ENCODE data around the gene CFB. TPM values are rescaled to one million over a fixed set of nuclear protein-coding genes. Genes with fewer than 3 reads are reported as not detected.

The CFB gene
- polyA plus RNA-seq: under 1 TPM in 1 of 3 donors, not detected in 2; 0.27 TPM

DNA sequence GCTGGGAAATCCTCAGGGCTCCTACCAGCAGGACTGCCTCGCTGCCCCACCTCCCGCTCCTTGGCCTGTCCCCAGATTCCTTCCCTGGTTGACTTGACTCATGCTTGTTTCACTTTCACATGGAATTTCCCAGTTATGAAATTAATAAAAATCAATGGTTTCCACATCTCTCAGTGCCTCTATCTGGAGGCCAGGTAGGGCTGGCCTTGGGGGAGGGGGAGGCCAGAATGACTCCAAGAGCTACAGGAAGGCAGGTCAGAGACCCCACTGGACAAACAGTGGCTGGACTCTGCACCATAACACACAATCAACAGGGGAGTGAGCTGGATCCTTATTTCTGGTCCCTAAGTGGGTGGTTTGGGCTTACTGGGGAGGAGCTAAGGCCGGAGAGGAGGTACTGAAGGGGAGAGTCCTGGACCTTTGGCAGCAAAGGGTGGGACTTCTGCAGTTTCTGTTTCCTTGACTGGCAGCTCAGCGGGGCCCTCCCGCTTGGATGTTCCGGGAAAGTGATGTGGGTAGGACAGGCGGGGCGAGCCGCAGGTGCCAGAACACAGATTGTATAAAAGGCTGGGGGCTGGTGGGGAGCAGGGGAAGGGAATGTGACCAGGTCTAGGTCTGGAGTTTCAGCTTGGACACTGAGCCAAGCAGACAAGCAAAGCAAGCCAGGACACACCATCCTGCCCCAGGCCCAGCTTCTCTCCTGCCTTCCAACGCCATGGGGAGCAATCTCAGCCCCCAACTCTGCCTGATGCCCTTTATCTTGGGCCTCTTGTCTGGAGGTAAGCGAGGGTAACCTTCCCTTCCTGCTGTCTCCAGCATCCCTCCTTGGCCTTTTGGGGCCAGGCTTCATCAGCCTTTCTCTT lies at the start of gene CFB:
CFB (plus strand) TSS at position 589 of the 863 bp plus-strand sequence; CDS start at position 716, 127 bp downstream.
- H3K4me3 Mint-ChIP-seq: no peak within 1 kb of the TSS

DNA sequence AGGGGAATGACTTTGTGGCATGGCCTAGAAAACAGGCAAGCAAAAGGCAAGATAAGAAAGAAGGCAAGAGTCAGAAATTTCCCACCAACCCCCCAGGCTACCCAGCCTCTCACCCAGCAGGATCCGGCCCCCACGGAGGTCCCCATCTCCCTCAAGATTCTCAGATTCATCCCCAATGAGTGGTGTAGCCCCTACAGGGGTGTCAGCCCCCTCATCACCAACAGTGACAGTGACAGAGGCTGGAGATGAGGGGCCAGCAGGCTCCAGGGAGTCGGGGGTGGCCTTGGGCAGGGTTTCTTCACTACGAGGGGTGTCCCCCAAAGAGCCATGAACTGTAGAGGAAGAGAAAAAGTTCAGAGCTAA lies 49.4 kb upstream of the CFB start:
- Mint-ChIP-seq H3K27ac (peak overlapping the region; percentile 67 to 94 (median 88)), H3K27me3 (ENCODE audit: low read depth in 3 of 3) (peaks cover 5 to 12% (median 10%) of the 10 kb centered on the region in 3 donors), H3K36me3 (peaks cover 3 to 11% (median 9%) of the 10 kb centered on the region in 3 donors), H3K4me1 (peaks cover 38 to 39% of the 10 kb centered on the region in 2 donors), H3K9me3 (no peaks in the 10 kb centered on the region), H3K4me3 (peak overlapping the region; percentile 71 to 85 (median 82))
- DNase-seq: no peak

More for the DNA sequence above, at the start of gene CFB:
- no peak for DNase-seq
- Mint-ChIP-seq H3K27me3 (ENCODE audit: low read depth in 3 of 3) (peaks cover 2 to 17% (median 9%) of the 10 kb centered on the region in 3 donors), H3K27ac (no peak within 1 kb of the TSS), H3K36me3 (peaks cover 0 to 3% (median 0%) of the 10 kb centered on the region in 3 donors), H3K9me3 (no peaks in the 10 kb centered on the region), H3K4me1 (no peaks in the 10 kb centered on the region)

DNA sequence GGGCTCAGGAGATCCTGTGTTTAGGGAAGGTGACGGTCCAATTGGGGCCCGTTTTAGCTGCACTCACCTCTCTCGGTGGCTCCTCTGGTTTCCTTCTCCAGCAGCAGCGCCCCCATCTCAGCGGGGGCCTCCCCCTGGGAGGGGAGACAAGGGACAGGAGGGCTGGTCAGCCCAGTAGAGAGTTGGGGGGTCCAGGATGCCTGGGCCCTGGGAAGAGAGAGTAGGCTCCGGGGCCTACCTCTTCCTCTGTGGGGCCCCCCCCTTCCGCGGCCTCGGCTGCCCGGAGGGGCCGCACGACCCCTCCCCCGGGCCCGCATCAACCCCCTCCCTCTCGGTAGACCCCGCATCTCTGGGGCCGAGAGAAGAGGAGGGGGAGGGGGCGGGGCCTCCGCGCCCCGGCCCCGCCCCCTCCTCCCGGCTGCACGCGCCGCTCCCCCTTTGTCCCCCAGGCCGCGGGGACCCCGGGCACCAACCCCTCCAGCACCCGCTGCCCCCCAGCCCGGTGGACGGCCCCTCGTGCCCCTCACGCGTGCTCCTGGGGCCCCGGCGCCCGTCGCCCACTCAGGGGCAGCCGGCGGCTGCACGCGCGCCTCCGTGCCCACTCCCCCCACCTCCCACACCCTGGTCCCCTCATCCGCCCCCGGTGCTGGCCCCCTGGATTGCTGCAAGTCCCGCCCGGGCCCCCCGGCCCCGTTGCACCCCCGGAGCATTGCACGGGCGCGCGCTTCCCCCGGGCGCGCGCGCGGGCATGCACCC lies 48.9 kb upstream of the CFB start:
- Mint-ChIP-seq H3K4me3 (peak overlapping the region; percentile 71 to 95 (median 82)), H3K36me3 (peaks cover 0 to 7% (median 3%) of the 10 kb centered on the region in 3 donors), H3K9me3 (no peaks in the 10 kb centered on the region), H3K27me3 (ENCODE audit: low read depth in 3 of 3) (peaks cover 6 to 13% (median 10%) of the 10 kb centered on the region in 3 donors), H3K4me1 (peaks cover 38 to 40% of the 10 kb centered on the region in 2 donors), H3K27ac (peak overlapping the region; percentile 67 to 94 (median 88))
- DNase-seq: peak in 1 of 3 donors; percentile 3

DNA sequence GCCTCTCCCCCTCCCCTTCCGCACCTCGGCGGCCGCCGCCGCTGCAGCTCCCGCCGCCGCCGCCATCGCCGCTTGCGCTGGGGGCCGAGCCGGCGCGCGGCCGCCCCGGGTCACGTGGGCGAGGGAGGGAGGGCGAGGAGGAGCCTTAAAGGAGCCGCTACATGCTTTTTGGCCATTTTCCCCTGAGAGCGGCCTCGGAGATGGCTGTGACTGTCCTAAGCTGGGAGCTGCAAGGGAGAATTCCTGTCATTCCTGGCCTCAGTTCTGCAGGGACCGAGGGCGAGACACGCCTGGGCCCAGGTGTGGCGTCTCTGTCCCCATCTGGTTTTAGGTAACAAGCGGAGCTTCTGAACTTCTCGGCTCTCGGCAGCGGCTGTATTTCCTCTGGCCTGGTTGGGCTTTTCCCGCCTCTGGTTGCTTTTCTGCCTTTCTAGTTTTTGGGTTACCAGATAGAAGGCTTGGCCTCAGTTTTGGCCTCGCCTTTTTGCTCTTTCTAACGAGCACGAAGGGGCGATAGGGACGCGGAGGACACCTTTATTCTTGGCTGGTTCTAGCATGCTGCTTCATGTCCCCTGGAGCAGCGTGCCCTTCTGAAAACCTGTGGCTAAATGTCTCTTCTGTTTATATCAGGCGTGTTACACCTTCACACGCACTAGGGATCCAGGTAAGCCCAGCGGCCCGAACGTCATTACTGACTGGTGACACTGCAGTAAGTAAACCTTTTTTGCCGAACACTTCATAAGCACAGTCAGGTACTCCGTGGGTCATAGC lies 48.1 kb upstream of the CFB start, which contains the start of gene EHMT2:
EHMT2 (minus strand) TSS at position 87 of the 771 bp plus-strand sequence; CDS start at position 66, 21 bp downstream.
- Mint-ChIP-seq H3K27ac (peak within 1 kb of the TSS; percentile 91 to 99 (median 95)), H3K9me3 (no peaks in the 10 kb centered on the region), H3K4me1 (peaks cover 44 to 46% of the 10 kb centered on the region in 2 donors), H3K36me3 (no peaks in the 10 kb centered on the region), H3K4me3 (peak within 1 kb of the TSS; percentile 91 to 99 (median 96)), H3K27me3 (ENCODE audit: low read depth in 3 of 3) (peaks cover 12 to 14% (median 13%) of the 10 kb centered on the region in 3 donors)
- DNase-seq: peak; percentile 82 to 84 (median 83)

DNA sequence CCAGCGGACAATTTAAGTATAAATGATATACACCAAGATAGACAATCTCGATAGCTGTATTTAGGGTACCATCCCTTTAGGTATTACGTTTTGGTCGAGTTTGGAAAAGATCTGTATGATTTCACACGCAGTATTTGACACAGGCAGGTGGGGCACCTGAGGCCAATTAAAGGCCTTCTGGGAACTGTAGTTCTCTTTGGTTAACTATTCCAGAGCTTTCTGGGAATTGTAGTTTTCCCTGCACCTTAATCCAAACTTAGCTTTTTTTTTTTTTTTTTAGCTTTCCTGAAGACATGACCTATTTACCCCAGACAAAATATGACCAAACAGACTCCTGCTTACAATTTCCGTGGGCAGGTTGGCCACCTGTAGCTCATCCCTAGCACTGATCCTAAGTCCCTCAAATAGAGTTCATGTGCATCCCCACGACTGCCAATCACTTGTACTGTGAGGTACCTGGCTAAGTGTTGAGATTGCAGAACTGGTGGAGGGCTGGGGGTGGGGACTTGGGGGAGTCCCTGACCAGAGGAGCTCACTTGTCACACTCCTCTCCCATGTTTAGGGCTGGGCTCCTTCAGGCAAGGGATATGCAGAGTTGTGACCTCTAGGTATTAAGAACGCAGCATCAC lies 47.4 kb upstream of the CFB start:
- H3K9me3 Mint-ChIP-seq: no peaks in the 10 kb centered on the region
- peaks cover 49 to 50% of the 10 kb centered on the region in 2 donors for H3K4me1 Mint-ChIP-seq
- H3K36me3 Mint-ChIP-seq: no peaks in the 10 kb centered on the region
- peaks cover 12 to 18% (median 15%) of the 10 kb centered on the region in 3 donors for H3K27me3 Mint-ChIP-seq (ENCODE audit: low read depth in 3 of 3)
- peak overlapping the region; percentile 91 to 99 (median 95) for H3K27ac Mint-ChIP-seq
- H3K4me3 Mint-ChIP-seq: peak overlapping the region; percentile 91 to 99 (median 96)
- DNase-seq: peak; percentile 40 to 43 (median 41)

DNA sequence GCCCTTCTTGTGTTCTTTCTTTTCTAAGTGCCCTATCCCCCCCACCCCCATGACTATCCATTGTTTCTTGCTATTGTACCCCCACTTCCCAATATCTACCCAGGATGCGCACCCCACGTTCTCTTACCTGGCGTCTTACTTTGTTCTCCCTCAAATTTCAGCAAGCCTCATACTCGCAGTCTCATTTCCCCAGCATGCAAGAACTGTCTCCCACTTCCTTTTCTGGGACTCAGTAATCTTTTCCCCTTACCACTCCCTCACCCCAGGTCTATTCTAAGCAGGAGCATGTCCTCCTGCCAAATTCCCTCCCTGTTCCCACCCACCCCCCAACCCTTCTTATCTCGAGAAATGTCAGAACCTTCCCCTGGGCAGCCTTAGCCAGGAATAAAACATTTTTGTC lies 46.7 kb upstream of the CFB start:
- H3K4me1 Mint-ChIP-seq: peaks cover 49 to 50% of the 10 kb centered on the region in 2 donors
- DNase-seq: no peak
- H3K9me3 Mint-ChIP-seq: no peaks in the 10 kb centered on the region
- peak overlapping the region; percentile 65 to 74 (median 72) for H3K4me3 Mint-ChIP-seq
- H3K27ac Mint-ChIP-seq: peak overlapping the region in 3 of 6 donors; percentile 72 to 81 (median 77)
- peaks cover 12 to 18% (median 15%) of the 10 kb centered on the region in 3 donors for H3K27me3 Mint-ChIP-seq (ENCODE audit: low read depth in 3 of 3)
- H3K36me3 Mint-ChIP-seq: no peaks in the 10 kb centered on the region

DNA sequence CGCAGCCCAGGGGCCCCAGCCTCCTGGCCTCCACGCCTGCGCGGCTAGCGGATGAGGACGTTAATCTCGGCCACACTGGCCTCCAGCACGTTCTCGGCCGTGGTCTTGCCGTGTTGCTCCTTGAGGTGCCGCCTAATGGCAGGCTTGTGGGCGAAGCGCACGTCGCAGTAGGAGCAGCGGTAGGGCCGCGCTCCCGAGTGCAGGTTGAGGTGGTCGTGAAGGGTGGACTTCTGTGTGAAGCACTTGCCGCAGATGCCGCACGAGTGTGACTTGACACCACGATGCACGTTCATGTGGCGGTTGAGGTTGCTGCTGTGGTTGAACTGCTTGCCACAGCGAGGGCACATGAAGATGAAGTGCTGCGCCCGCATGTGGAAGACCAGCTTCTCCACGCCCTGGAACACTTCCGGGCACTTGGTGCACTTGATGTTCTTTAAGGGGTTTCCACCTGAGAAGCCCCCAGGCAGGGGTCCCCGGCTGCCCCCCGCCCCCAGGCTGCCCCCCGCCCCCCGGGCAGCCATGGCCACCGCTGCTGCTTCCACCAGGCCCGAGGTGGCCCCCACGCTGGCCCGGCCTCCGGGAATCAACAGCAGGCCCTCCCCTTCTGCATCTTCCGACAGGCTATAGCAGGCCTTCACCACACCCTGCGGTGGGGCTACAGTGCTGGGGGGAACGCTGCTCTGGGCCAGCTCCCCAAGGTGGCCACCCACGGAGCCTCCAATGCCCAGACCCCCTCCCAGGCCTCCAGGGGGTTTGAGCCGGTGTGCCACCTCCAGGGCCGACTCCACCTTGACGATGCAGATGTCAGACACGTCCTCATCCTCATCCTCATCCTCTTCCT lies 45.8 kb upstream of the CFB start:
- H3K9me3 Mint-ChIP-seq: no peaks in the 10 kb centered on the region
- peaks cover 49 to 50% of the 10 kb centered on the region in 2 donors for H3K4me1 Mint-ChIP-seq
- peak overlapping the region; percentile 56 to 87 (median 79) for H3K27ac Mint-ChIP-seq
- no peaks in the 10 kb centered on the region for H3K36me3 Mint-ChIP-seq
- DNase-seq: peak; percentile 61 to 64 (median 63)
- peak overlapping the region; percentile 65 to 74 (median 72) for H3K4me3 Mint-ChIP-seq
- peaks cover 12 to 18% (median 15%) of the 10 kb centered on the region in 3 donors for H3K27me3 Mint-ChIP-seq (ENCODE audit: low read depth in 3 of 3)

DNA sequence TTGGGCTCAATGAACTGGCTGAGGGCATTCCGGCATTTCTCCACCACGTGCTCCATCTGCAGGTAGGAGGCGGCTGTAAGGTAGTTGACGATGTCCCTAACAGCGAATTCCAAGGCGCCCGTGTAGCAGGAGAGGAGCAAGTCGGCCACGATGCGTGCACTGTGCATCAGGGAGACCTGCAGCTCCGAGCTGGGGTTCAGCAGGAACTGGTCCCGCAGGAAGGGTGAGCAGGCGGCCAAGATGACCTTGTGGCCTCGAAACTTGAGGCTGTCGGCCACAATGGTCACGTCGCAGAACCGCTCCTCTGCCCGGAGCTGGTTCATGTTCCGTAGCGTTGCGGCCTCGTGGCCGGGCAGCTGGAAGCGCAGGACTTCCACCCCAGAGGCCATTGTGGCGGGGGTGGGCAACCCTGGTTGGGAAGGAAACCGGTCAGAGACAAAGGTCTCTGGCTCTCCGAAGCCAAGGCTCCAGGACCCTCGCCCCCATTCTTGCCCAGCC lies 44.9 kb upstream of the CFB start:
- Mint-ChIP-seq H3K27me3 (ENCODE audit: low read depth in 3 of 3) (peaks cover 12 to 18% (median 15%) of the 10 kb centered on the region in 3 donors), H3K36me3 (no peaks in the 10 kb centered on the region), H3K4me1 (peaks cover 45 to 48% of the 10 kb centered on the region in 2 donors), H3K27ac (peak overlapping the region in 1 of 6 donors; percentile 45), H3K9me3 (no peaks in the 10 kb centered on the region), H3K4me3 (peak overlapping the region; percentile 56 to 86 (median 70))
- DNase-seq: no peak

DNA sequence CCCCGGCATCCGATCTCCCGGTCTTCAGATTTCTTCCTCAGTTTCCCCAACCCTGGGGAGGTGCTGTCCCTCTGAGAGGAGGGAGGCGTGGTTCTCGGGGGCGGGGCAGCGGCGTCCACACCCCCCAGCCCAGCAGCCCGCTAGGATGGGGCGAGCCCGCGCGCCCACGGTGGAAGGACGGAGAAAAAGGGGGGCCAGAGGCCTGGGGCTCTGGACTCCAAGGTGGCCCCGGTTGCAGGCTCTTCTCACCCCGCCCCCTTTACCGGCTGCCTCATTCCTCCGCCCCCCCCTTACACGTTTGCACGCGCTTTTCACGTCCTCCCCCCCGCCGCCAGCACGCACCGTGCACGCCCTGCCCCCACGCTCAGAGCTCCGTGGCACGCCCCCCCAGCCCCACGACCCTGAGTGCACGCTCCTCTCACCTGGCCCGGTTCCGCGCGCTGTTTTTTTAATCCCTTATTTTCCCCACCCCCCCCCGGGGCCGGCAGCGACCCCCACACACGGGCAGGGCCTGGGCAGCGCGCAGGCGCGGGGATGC lies 44.4 kb upstream of the CFB start:
- Mint-ChIP-seq H3K4me3 (peak overlapping the region; percentile 56 to 86 (median 70)), H3K9me3 (no peaks in the 10 kb centered on the region), H3K27ac (peak overlapping the region in 2 of 6 donors; percentile 7 to 50), H3K27me3 (ENCODE audit: low read depth in 3 of 3) (peaks cover 12 to 18% (median 15%) of the 10 kb centered on the region in 3 donors), H3K36me3 (no peaks in the 10 kb centered on the region), H3K4me1 (peaks cover 40 to 45% of the 10 kb centered on the region in 2 donors)
- DNase-seq: peak; percentile 38 to 57 (median 52)

DNA sequence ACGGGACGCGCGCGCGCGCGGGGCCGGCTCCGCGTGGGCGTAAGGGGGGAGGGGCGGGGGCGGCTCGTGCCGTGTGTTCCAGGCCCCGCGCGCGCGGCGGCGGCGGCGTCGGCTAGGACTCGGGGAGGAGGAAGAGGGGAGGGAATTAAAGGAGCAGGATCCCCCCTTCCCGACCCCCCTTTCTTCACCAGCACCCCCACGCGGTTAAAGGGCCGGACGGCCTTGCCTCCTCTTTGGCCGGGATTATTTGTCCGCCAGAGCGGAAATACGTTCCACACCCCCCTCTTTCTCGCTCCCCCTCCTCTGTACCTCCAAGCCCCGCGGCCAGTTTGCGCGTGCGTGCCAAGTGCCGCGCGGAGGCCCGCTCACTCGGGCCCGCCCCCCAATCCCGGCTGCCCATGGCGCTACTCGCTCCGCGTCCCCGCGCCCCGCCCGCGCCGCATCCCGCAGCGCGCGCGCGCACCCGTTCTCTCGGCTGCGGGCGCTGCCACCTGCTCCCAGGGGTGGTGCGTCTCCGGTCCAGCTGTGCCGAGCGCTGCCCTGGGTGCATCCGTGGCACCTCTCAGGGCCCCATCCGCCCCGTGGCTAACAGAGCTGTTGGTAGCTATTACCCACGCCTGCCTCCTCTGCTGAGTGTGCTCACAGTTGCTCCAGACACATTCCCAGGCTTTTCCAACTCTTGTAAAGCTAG lies 43.8 kb upstream of the CFB start, which contains the start of gene ZBTB12:
ZBTB12 (minus strand) TSS at position 134 of the 691 bp plus-strand sequence. CDS start 781 bp downstream, outside the sequence.
- peaks cover 37 to 43% of the 10 kb centered on the region in 2 donors for H3K4me1 Mint-ChIP-seq
- no peaks in the 10 kb centered on the region for H3K9me3 Mint-ChIP-seq
- no peaks in the 10 kb centered on the region for H3K36me3 Mint-ChIP-seq
- peak within 1 kb of the TSS; percentile 84 to 91 (median 88) for H3K4me3 Mint-ChIP-seq
- peak; percentile 82 to 87 (median 83) for DNase-seq
- H3K27ac Mint-ChIP-seq: peak within 1 kb of the TSS; percentile 18 to 86 (median 81)
- peaks cover 12 to 18% (median 15%) of the 10 kb centered on the region in 3 donors for H3K27me3 Mint-ChIP-seq (ENCODE audit: low read depth in 3 of 3)

DNA sequence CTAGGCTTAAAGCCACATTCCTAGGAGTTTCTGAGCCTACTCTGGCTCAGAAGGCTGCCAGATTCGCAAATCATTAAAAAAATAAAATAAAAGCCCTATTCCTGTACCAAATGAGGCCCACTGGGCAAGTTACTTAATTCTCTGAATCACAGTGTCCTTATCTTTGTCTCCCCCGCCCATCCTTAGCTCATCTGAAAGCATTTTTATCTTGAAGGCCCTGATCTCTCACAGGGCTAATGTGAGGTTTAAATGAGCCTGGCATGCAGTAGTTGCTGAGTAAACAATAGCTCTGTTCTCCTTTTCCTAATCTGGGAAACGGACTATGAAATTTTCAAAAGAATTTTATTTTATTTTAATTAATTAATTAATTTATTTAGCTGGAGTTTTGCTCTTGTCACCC lies 41.9 kb upstream of the CFB start:
- Mint-ChIP-seq H3K27me3 (ENCODE audit: low read depth in 3 of 3) (peaks cover 10 to 12% (median 12%) of the 10 kb centered on the region in 3 donors), H3K36me3 (no peaks in the 10 kb centered on the region)

More for the DNA sequence above, 41.9 kb upstream of the CFB start:
- DNase-seq: no peak
- Mint-ChIP-seq H3K4me1 (peaks cover 23 to 30% of the 10 kb centered on the region in 2 donors), H3K9me3 (no peaks in the 10 kb centered on the region), H3K27ac (peak overlapping the region in 1 of 6 donors; percentile 18), H3K4me3 (peak overlapping the region in 3 of 5 donors; percentile 19 to 61 (median 33))
